ENCODE data around the gene LRMDA. TPM values are rescaled to one million over a fixed set of nuclear protein-coding genes. Genes with fewer than 3 reads are reported as not detected.

LRMDA gene
- total RNA-seq, 4 donors from 2014 or later, result 9.8 to 18.6 (median 15.8) TPM

GRCh38 chr10:76285012-76285411 is 853.6 kb downstream of the LRMDA start:
- H3K4me3 ChIP-seq, result no peak overlapping the region
- H3K4me1 ChIP-seq, result peaks cover 0 to 14% (median 2%) of the 10 kb centered on the region in 4 donors
- H3K9me3 ChIP-seq, result no peaks in the 10 kb centered on the region
- H3K27ac ChIP-seq, result no peak overlapping the region
- no peaks in the 10 kb centered on the region for H3K27me3 ChIP-seq
- H3K36me3 ChIP-seq, result no peaks in the 10 kb centered on the region
- 35 to 38% methylated on average over 1 of the region's 1 CpG for WGBS, 2 donors
- no peak for DNase-seq (ENCODE audit: low spot score in 2 of 2)
- TF ChIP-seq CTCF (IDR thresholded peaks at IDR 0.05), result no peak
- peak in 1 of 2 donors; percentile 9 for TF ChIP-seq EP300 (IDR thresholded peaks at IDR 0.05)
- no peak for TF ChIP-seq POLR2A (IDR thresholded peaks at IDR 0.05)

- H3K4me3 ChIP-seq, result no peak overlapping the region
- no peaks in the 10 kb centered on the region for H3K27me3 ChIP-seq
- 80 to 81% methylated on average over 2 of the region's 2 CpGs for WGBS, 2 donors
- TF ChIP-seq CTCF (IDR thresholded peaks at IDR 0.05), result no peak
- no peak for TF ChIP-seq POLR2A (IDR thresholded peaks at IDR 0.05)
- TF ChIP-seq EP300 (IDR thresholded peaks at IDR 0.05), result no peak
- H3K36me3 ChIP-seq, result no peaks in the 10 kb centered on the region
- peaks cover 0 to 14% (median 2%) of the 10 kb centered on the region in 4 donors for H3K4me1 ChIP-seq
- H3K9me3 ChIP-seq, result no peaks in the 10 kb centered on the region
- no peak for DNase-seq (ENCODE audit: low spot score in 2 of 2)
- no peak overlapping the region for H3K27ac ChIP-seq
Measured at GRCh38 chr10:76285515-76285914, 854.1 kb downstream of the LRMDA start.

GRCh38 chr10:76286536-76286935 is 855.1 kb downstream of the LRMDA start:
- WGBS, 2 donors, result 44 to 54% methylated on average over 1 of the region's 1 CpG
- DNase-seq (ENCODE audit: low spot score in 2 of 2), result no peak
- no peaks in the 10 kb centered on the region for H3K27me3 ChIP-seq
- no peak overlapping the region for H3K27ac ChIP-seq
- TF ChIP-seq POLR2A (IDR thresholded peaks at IDR 0.05) (no peak), EP300 (IDR thresholded peaks at IDR 0.05) (no peak), CTCF (IDR thresholded peaks at IDR 0.05) (no peak)
- H3K36me3 ChIP-seq, result no peaks in the 10 kb centered on the region
- no peak overlapping the region for H3K4me3 ChIP-seq
- H3K4me1 ChIP-seq, result peaks cover 0 to 14% (median 2%) of the 10 kb centered on the region in 4 donors
- H3K9me3 ChIP-seq, result no peaks in the 10 kb centered on the region

GRCh38 chr10:76287856-76288255 is 856.4 kb downstream of the LRMDA start:
- H3K27me3 ChIP-seq, result no peaks in the 10 kb centered on the region
- peaks cover 0 to 14% (median 2%) of the 10 kb centered on the region in 4 donors for H3K4me1 ChIP-seq
- no peak for TF ChIP-seq EP300 (IDR thresholded peaks at IDR 0.05)
- TF ChIP-seq POLR2A (IDR thresholded peaks at IDR 0.05), result no peak
- no peak for TF ChIP-seq CTCF (IDR thresholded peaks at IDR 0.05)
- H3K27ac ChIP-seq, result peak overlapping the region in 1 of 4 donors; percentile 49
- DNase-seq (ENCODE audit: low spot score in 2 of 2), result no peak
- H3K36me3 ChIP-seq, result no peaks in the 10 kb centered on the region
- WGBS, 2 donors, result 49 to 53% methylated on average over 3 of the region's 3 CpGs
- H3K4me3 ChIP-seq, result no peak overlapping the region
- no peaks in the 10 kb centered on the region for H3K9me3 ChIP-seq

GRCh38 chr10:76291175-76291574 is 859.8 kb downstream of the LRMDA start:
- H3K4me3 ChIP-seq, result no peak overlapping the region
- no peaks in the 10 kb centered on the region for H3K36me3 ChIP-seq
- no peak for DNase-seq (ENCODE audit: low spot score in 2 of 2)
- H3K27ac ChIP-seq, result no peak overlapping the region
- H3K27me3 ChIP-seq, result no peaks in the 10 kb centered on the region
- TF ChIP-seq POLR2A (IDR thresholded peaks at IDR 0.05) (no peak), EP300 (IDR thresholded peaks at IDR 0.05) (no peak), CTCF (IDR thresholded peaks at IDR 0.05) (no peak)
- H3K9me3 ChIP-seq, result no peaks in the 10 kb centered on the region
- peaks cover 0 to 10% (median 2%) of the 10 kb centered on the region in 4 donors for H3K4me1 ChIP-seq

Measured in tibial nerve (tissue), 4 donors.